Stomach (tissue), 4 donors: ENCODE measurements around the gene GARIN5B.

Source experiments
- EP300 ChIP-seq: sonication (generic); formaldehyde crosslinking; IDR thresholded peaks from one replicate; pipeline ENCODE4 v1.6.1; 2017; ENCODE audit warnings: antibody characterized with exemption
- POLR2A ChIP-seq, 4 donors: fragments of 450-650 bp; IDR thresholded peaks; one replicate each; pipeline ENCODE4 v1.6.1; 2016; ENCODE audit warnings: antibody characterized with exemption in 4 of 4, control low read depth in 2 of 4, mild to moderate bottlenecking in 1 of 4, moderate library complexity in 1 of 4
- POLR2AphosphoS5 ChIP-seq, 3 donors: sonication (generic); formaldehyde crosslinking; IDR thresholded peaks; one replicate each; pipeline ENCODE4 v1.6.1; 2016; ENCODE audit warnings: antibody characterized with exemption in 3 of 3
- TF ChIP-seq, protein P1 (sequence below), 7 experiments: fragments of 450-650 bp in 4 of 7; fragments of 200-600 bp in 3 of 7; sonication (generic) in 3 of 7; IDR thresholded peaks; one replicate each; pipeline ENCODE4 v1.5.1; 2016 to 2019; ENCODE audit warnings: antibody characterized with exemption in 7 of 7, control low read depth in 2 of 7, mild to moderate bottlenecking in 1 of 7

GRCh38 chr19:55353356-55353802 lies 9.7 kb downstream of the GARIN5B start:
- TF ChIP-seq, protein P1, sequence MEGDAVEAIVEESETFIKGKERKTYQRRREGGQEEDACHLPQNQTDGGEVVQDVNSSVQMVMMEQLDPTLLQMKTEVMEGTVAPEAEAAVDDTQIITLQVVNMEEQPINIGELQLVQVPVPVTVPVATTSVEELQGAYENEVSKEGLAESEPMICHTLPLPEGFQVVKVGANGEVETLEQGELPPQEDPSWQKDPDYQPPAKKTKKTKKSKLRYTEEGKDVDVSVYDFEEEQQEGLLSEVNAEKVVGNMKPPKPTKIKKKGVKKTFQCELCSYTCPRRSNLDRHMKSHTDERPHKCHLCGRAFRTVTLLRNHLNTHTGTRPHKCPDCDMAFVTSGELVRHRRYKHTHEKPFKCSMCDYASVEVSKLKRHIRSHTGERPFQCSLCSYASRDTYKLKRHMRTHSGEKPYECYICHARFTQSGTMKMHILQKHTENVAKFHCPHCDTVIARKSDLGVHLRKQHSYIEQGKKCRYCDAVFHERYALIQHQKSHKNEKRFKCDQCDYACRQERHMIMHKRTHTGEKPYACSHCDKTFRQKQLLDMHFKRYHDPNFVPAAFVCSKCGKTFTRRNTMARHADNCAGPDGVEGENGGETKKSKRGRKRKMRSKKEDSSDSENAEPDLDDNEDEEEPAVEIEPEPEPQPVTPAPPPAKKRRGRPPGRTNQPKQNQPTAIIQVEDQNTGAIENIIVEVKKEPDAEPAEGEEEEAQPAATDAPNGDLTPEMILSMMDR (IDR thresholded peaks at IDR 0.05), result no peak
- TF ChIP-seq POLR2A (IDR thresholded peaks at IDR 0.05), result no peak
- no peak for TF ChIP-seq POLR2AphosphoS5 (IDR thresholded peaks at IDR 0.05)
- TF ChIP-seq EP300, result no peak
